HEK293 (cell line): ENCODE data around the gene FBXL7.

Source experiments
- BCL11A ChIP-seq: fragments of 450-650 bp; formaldehyde crosslinking; IDR thresholded peaks from 2 replicates; pipeline ENCODE4 v1.5.1; 2016; ENCODE audit warnings: low read depth, missing biosample characterization, missing genetic modification characterization
- KLF8 ChIP-seq: fragments of 450-650 bp; formaldehyde crosslinking; IDR thresholded peaks from 2 replicates; pipeline ENCODE4 v1.5.1; 2016; ENCODE audit warnings: missing biosample characterization, missing genetic modification characterization
- SP7 ChIP-seq: fragments of 450-650 bp; formaldehyde crosslinking; IDR thresholded peaks from 2 replicates; pipeline ENCODE4 v1.5.1; 2016; ENCODE audit warnings: missing biosample characterization, missing genetic modification characterization
- ZNF10 ChIP-seq: fragments of 450-650 bp; formaldehyde crosslinking; IDR thresholded peaks from 2 replicates; pipeline ENCODE4 v1.5.1; 2017; ENCODE audit warnings: missing biosample characterization, missing genetic modification characterization
- ZNF112 ChIP-seq: fragments of 450-650 bp; formaldehyde crosslinking; IDR thresholded peaks from 2 replicates; pipeline ENCODE4 v1.5.0; 2017; ENCODE audit warnings: missing biosample characterization, missing genetic modification characterization
- ZNF24 ChIP-seq: fragments of 450-650 bp; formaldehyde crosslinking; IDR thresholded peaks from 2 replicates; pipeline ENCODE4 v1.5.1; 2016; ENCODE audit warnings: missing biosample characterization, missing genetic modification characterization
- ZNF292 ChIP-seq: fragments of 450-650 bp; formaldehyde crosslinking; IDR thresholded peaks from 2 replicates; pipeline ENCODE4 v1.5.1; 2016; ENCODE audit warnings: low read depth, missing biosample characterization, missing genetic modification characterization, borderline replicate concordance
- ZNF302 ChIP-seq: fragments of 450-650 bp; formaldehyde crosslinking; IDR thresholded peaks from 2 replicates; pipeline ENCODE4 v1.5.1; 2016; ENCODE audit warnings: missing biosample characterization, missing genetic modification characterization, low read depth
- ZNF792 ChIP-seq: fragments of 450-650 bp; formaldehyde crosslinking; IDR thresholded peaks from 2 replicates; pipeline ENCODE4 v1.5.1; 2016; ENCODE audit warnings: missing biosample characterization, missing genetic modification characterization
- TF ChIP-seq, protein P1 (sequence below): fragments of 450-650 bp; formaldehyde crosslinking; IDR thresholded peaks from 2 replicates; pipeline ENCODE4 v1.5.1; 2016; ENCODE audit warnings: missing biosample characterization, missing genetic modification characterization

DNA sequence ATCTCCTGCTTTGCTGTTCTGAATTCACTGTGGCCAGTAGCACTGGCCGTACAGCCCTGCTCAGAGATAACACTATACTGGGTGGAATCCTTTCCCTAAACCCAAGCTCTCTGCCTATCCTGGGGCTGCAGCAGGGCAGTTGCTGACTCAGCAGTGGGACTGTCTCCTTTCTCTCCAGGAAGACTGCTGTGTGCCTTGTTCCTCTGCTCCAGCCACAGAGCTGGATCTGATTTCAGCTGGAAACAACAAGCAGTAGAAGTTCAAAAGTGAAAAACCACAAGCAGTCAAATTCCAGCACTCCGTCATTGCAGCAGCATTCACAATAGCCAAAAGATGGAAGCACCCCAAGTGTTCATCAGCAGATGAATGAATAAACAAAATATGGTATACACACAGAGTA lies 105.0 kb downstream of the FBXL7 start:
- no peak for TF ChIP-seq KLF8 (tag by site-specific recombination)
- no peak for TF ChIP-seq BCL11A
- no peak for TF ChIP-seq SP7
- TF ChIP-seq ZNF10 (tag by site-specific recombination), result no peak
- no peak for TF ChIP-seq ZNF24 (tag by site-specific recombination)
- TF ChIP-seq, protein P1, sequence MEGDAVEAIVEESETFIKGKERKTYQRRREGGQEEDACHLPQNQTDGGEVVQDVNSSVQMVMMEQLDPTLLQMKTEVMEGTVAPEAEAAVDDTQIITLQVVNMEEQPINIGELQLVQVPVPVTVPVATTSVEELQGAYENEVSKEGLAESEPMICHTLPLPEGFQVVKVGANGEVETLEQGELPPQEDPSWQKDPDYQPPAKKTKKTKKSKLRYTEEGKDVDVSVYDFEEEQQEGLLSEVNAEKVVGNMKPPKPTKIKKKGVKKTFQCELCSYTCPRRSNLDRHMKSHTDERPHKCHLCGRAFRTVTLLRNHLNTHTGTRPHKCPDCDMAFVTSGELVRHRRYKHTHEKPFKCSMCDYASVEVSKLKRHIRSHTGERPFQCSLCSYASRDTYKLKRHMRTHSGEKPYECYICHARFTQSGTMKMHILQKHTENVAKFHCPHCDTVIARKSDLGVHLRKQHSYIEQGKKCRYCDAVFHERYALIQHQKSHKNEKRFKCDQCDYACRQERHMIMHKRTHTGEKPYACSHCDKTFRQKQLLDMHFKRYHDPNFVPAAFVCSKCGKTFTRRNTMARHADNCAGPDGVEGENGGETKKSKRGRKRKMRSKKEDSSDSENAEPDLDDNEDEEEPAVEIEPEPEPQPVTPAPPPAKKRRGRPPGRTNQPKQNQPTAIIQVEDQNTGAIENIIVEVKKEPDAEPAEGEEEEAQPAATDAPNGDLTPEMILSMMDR (tag by site-specific recombination), result no peak
- no peak for TF ChIP-seq ZNF112
- TF ChIP-seq ZNF792 (tag by site-specific recombination), result no peak
- no peak for TF ChIP-seq ZNF292 (tag by site-specific recombination)
- no peak for TF ChIP-seq ZNF302 (tag by site-specific recombination)
